HCT116 (cell line): ENCODE measurements around the gene C12orf54.
"Not testable (repeated sequence)": the region's sequence is repeated elsewhere in the genome, so short reads cannot be mapped to it uniquely, and the experiment has no call there.

Experiments used
- EZH2 ChIP-seq: fragments of 200-600 bp; sonication (generic); IDR thresholded peaks from 2 replicates; pipeline ENCODE4 v1.6.1; 2017; ENCODE audit warnings: antibody characterized with exemption, mixed run types
- POLR2A ChIP-seq: IDR thresholded peaks from 2 replicates; pipeline ENCODE4 v1.7.0; 2011; ENCODE audit warnings: borderline replicate concordance; ENCODE audit not compliant: insufficient read depth, insufficient read length; ENCODE audit errors: extremely low read depth
- POLR2AphosphoS5 ChIP-seq: IDR thresholded peaks from 2 replicates; pipeline ENCODE4 v1.6.1; 2011; ENCODE audit warnings: mild to moderate bottlenecking, low read depth, low read length, moderate library complexity
- TF ChIP-seq, protein P1 (sequence below), 3 experiments: fragments of 200-600 bp in 1 of 3; sonication (generic) in 1 of 3; IDR thresholded peaks in 2 of 3; conservative IDR thresholded peaks in 1 of 3; 2 replicates each; pipeline ENCODE4 v1.5.1; 2012 to 2017; ENCODE audit warnings: low read depth in 2 of 3, low read length in 2 of 3, antibody characterized with exemption in 1 of 3, borderline replicate concordance in 1 of 3, control low read depth in 1 of 3, mild to moderate bottlenecking in 1 of 3, mixed read lengths in 1 of 3, mixed run types in 1 of 3, moderate library complexity in 1 of 3; ENCODE audit not compliant: insufficient read depth in 1 of 3
- TF ChIP-seq, protein P2 (sequence below): IDR thresholded peaks from 2 replicates; pipeline ENCODE4 v1.6.1; 2012

DNA sequence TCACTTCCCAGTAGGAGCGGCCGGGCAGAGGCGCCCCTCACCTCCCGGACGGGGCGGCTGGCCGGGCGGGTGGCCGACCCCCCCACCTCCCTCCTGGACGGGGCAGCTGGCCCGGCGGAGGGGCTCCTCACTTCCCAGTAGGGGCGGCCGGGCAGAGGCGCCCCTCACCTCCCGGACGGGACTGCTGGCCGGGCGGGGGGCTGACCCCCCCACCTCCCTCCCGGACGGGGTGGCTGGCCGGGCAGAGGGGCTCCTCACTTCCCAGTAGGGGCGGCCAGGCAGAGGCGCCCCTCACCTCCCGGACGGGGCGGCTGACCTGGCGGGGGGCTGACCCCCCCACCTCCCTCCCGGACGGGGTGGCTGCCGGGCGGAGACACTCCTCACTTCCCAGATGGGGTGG, 18.0 kb downstream of the C12orf54 start:
- TF ChIP-seq EZH2, POLR2A, POLR2AphosphoS5: not testable (repeated sequence)
- TF ChIP-seq, protein P1, sequence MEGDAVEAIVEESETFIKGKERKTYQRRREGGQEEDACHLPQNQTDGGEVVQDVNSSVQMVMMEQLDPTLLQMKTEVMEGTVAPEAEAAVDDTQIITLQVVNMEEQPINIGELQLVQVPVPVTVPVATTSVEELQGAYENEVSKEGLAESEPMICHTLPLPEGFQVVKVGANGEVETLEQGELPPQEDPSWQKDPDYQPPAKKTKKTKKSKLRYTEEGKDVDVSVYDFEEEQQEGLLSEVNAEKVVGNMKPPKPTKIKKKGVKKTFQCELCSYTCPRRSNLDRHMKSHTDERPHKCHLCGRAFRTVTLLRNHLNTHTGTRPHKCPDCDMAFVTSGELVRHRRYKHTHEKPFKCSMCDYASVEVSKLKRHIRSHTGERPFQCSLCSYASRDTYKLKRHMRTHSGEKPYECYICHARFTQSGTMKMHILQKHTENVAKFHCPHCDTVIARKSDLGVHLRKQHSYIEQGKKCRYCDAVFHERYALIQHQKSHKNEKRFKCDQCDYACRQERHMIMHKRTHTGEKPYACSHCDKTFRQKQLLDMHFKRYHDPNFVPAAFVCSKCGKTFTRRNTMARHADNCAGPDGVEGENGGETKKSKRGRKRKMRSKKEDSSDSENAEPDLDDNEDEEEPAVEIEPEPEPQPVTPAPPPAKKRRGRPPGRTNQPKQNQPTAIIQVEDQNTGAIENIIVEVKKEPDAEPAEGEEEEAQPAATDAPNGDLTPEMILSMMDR (IDR thresholded peaks at IDR 0.05 in 2 of 3, conservative IDR thresholded peaks at IDR 0.05 in 1 of 3; ENCODE audit: borderline replicate concordance in 1 of 3, insufficient read depth in 1 of 3, low read depth in 2 of 3, low read length in 2 of 3): not testable (repeated sequence)
- TF ChIP-seq, protein P2, sequence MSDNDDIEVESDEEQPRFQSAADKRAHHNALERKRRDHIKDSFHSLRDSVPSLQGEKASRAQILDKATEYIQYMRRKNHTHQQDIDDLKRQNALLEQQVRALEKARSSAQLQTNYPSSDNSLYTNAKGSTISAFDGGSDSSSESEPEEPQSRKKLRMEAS: not testable (repeated sequence)
